DOHH2 (cell line): ENCODE results near the gene ITPKA.

Source experiments
- H3F3A ChIP-seq: fragments of 200-600 bp; sonication (generic), shearing (Covaris generic); 2 replicates; pipeline ENCODE4 v1.6.0; 2016; ENCODE audit warnings: antibody characterized with exemption, mild to moderate bottlenecking; ENCODE audit not compliant: control insufficient read depth, insufficient read depth
- H3K27ac ChIP-seq: fragments of 200-600 bp; sonication (generic); 2 replicates; pipeline ENCODE4 v1.5.1; 2014; ENCODE audit warnings: low read depth, mild to moderate bottlenecking, low read length, moderate library complexity
- H3K27me3 ChIP-seq: fragments of 200-600 bp; sonication (generic); 2 replicates; pipeline ENCODE4 v1.6.1; 2014; ENCODE audit warnings: mild to moderate bottlenecking, low read length, mixed read lengths; ENCODE audit not compliant: control insufficient read depth
- H3K36me3 ChIP-seq: fragments of 200-600 bp; sonication (generic); 2 replicates; pipeline ENCODE4 v1.6.1; 2014; ENCODE audit warnings: mild to moderate bottlenecking, low read length, moderate library complexity, mixed read lengths; ENCODE audit not compliant: control insufficient read depth
- H3K4me1 ChIP-seq: fragments of 200-600 bp; sonication (generic); 2 replicates; pipeline ENCODE4 v1.6.1; 2014; ENCODE audit warnings: mild to moderate bottlenecking, low read length, mixed read lengths; ENCODE audit not compliant: control insufficient read depth
- H3K4me2 ChIP-seq: fragments of 200-600 bp; sonication (generic); 2 replicates; pipeline ENCODE4 v1.6.0; 2014; ENCODE audit warnings: mild to moderate bottlenecking, low read length, moderate library complexity
- H3K4me3 ChIP-seq: fragments of 200-600 bp; sonication (generic); 2 replicates; pipeline ENCODE4 v1.5.1; 2014; ENCODE audit warnings: mild to moderate bottlenecking, low read length, mixed read lengths
- H3K79me2 ChIP-seq: fragments of 200-600 bp; sonication (generic); 2 replicates; pipeline ENCODE4 v1.6.1; 2014; ENCODE audit warnings: mild to moderate bottlenecking, low read length, mixed read lengths; ENCODE audit not compliant: control insufficient read depth
- H3K9me2 ChIP-seq: fragments of 200-600 bp; sonication (generic); replicated peaks from 2 replicates; pipeline ENCODE4 v1.6.1; 2014; ENCODE audit warnings: mild to moderate bottlenecking, low read length, mixed read lengths; ENCODE audit not compliant: control insufficient read depth
- H3K9me3 ChIP-seq: fragments of 200-600 bp; sonication (generic); 2 replicates; pipeline ENCODE4 v1.6.1; 2014; ENCODE audit warnings: antibody characterized with exemption, low read length, mixed read lengths; ENCODE audit not compliant: control insufficient read depth, insufficient read depth
- H4K20me1 ChIP-seq: fragments of 200-600 bp; sonication (generic); 2 replicates; pipeline ENCODE4 v1.6.0; 2014; ENCODE audit warnings: low read depth, mild to moderate bottlenecking, antibody characterized with exemption, low read length, moderate library complexity; ENCODE audit not compliant: control insufficient read depth, insufficient read depth
- EZH2phosphoT487 ChIP-seq: fragments of 200-600 bp; sonication (generic); IDR thresholded peaks from 2 replicates; pipeline ENCODE4 v1.6.1; 2017; ENCODE audit warnings: borderline replicate concordance, mild to moderate bottlenecking, antibody characterized with exemption, low read length, moderate library complexity, mixed read lengths
- TF ChIP-seq, protein P1 (sequence below): fragments of 200-600 bp; sonication (generic); IDR thresholded peaks from one replicate; pipeline ENCODE4 v1.5.1; 2014; ENCODE audit warnings: antibody characterized with exemption, mild to moderate bottlenecking, low read depth, low read length; ENCODE audit not compliant: poor library complexity, severe bottlenecking

Gene ITPKA

DNA sequence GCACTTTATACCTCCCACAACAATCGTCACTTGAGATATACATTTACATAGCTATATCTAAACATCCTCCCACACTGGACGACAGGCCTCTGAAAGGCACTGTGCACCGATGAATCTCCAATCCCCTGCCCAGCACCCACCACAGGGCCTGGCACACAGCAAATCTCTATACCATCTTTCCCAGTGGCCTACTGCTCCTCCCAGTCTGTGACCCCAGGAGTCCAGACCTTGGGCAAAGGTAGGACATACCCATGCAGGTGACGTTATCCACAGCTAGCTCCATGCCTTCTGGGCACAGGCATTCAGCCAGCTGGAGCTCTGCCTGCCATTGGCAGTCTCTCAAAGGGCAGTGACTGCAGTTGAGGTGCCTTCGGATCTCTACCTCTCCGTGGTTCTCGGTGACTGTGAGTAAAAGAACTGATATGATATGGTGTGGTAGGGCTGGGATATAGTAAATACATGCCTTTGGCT, 14.2 kb downstream of the ITPKA start:
- TF ChIP-seq, protein P1, sequence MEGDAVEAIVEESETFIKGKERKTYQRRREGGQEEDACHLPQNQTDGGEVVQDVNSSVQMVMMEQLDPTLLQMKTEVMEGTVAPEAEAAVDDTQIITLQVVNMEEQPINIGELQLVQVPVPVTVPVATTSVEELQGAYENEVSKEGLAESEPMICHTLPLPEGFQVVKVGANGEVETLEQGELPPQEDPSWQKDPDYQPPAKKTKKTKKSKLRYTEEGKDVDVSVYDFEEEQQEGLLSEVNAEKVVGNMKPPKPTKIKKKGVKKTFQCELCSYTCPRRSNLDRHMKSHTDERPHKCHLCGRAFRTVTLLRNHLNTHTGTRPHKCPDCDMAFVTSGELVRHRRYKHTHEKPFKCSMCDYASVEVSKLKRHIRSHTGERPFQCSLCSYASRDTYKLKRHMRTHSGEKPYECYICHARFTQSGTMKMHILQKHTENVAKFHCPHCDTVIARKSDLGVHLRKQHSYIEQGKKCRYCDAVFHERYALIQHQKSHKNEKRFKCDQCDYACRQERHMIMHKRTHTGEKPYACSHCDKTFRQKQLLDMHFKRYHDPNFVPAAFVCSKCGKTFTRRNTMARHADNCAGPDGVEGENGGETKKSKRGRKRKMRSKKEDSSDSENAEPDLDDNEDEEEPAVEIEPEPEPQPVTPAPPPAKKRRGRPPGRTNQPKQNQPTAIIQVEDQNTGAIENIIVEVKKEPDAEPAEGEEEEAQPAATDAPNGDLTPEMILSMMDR: no peak
- no peak for TF ChIP-seq EZH2phosphoT487
- no peaks in the 10 kb centered on the region for H3K9me3 ChIP-seq
- no peaks in the 10 kb centered on the region for H3K9me2 ChIP-seq

GRCh38 chr15:41510728-41511127, 17.1 kb downstream of the ITPKA start:
- peaks cover 3% of the 10 kb centered on the region; the same call in 1 of the 2 replicates for H4K20me1 ChIP-seq
- no peak overlapping the region for H3K4me3 ChIP-seq
- H3K4me1 ChIP-seq: peaks cover 16% of the 10 kb centered on the region
- no peaks in the 10 kb centered on the region for H3K9me3 ChIP-seq
- no peaks in the 10 kb centered on the region for H3K79me2 ChIP-seq
- no peak overlapping the region for H3K4me2 ChIP-seq
- no peak overlapping the region for H3K27ac ChIP-seq
- H3K36me3 ChIP-seq: no peaks in the 10 kb centered on the region
- no peaks in the 10 kb centered on the region for H3K9me2 ChIP-seq
- peaks cover 28% of the 10 kb centered on the region for H3K27me3 ChIP-seq
- no peak for TF ChIP-seq EZH2phosphoT487
- TF ChIP-seq, protein P1: no peak
- no peaks in the 10 kb centered on the region for H3F3A ChIP-seq

More for the DNA sequence above, 14.2 kb downstream of the ITPKA start:
- Histone ChIP-seq H3K4me1 (peaks cover 15% of the 10 kb centered on the region), H3F3A (no peaks in the 10 kb centered on the region), H3K79me2 (no peaks in the 10 kb centered on the region), H3K4me2 (no peak overlapping the region), H3K36me3 (no peaks in the 10 kb centered on the region), H4K20me1 (no peaks in the 10 kb centered on the region), H3K27me3 (peaks cover 33% of the 10 kb centered on the region), H3K27ac (no peak overlapping the region), H3K4me3 (no peak overlapping the region)

DNA sequence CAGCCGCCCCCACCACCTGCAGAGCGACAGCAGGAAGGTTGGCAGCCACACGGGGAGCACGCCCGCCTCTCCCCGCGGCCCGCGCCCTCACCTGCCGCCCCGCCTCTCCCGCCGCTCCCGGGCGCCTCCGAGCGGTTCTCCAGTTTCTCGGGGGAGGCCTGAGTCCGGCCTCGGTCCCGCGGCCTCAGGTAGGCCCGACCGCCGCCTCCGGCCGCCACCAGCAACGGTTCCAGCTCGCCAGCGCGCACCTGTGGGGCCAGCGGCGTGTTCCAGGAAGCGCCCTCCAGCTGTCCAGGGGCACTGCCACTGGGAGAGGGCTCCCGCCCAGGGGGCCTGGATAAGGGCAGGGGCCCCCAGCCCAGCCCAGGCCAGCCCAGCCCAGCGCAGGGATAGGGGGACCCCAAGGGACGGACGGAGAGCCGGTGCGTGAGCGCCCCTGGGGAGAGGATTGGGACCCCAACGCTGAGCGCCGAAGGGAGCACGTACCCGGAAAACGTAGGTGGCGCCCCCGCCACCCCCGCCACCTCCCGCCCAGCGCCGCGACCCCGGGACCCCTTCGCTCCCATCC, 17.7 kb downstream of the ITPKA start:
- no peak for TF ChIP-seq EZH2phosphoT487
- TF ChIP-seq, protein P1: no peak
- H3K4me3 ChIP-seq: no peak overlapping the region
- H3K79me2 ChIP-seq: no peaks in the 10 kb centered on the region
- no peaks in the 10 kb centered on the region for H3K36me3 ChIP-seq
- no peaks in the 10 kb centered on the region for H3F3A ChIP-seq
- H3K27ac ChIP-seq: no peak overlapping the region
- no peak overlapping the region for H3K4me2 ChIP-seq
- no peaks in the 10 kb centered on the region for H3K9me2 ChIP-seq
- H4K20me1 ChIP-seq: peaks cover 3% of the 10 kb centered on the region; the same call in 1 of the 2 replicates
- H3K9me3 ChIP-seq: no peaks in the 10 kb centered on the region
- peaks cover 28% of the 10 kb centered on the region for H3K27me3 ChIP-seq
- H3K4me1 ChIP-seq: peaks cover 16% of the 10 kb centered on the region
